GM18520 (cell line): Measurements from ENCODE around the gene MLXIPL.
"Not testable (repeated sequence)": the region's sequence is repeated elsewhere in the genome, so short reads cannot be mapped to it uniquely, and the experiment has no call there.

Source experiments
- ATAC-seq: cut with Tn5 transposase; IDR thresholded peaks from one replicate; pipeline ENCODE4 v1.9.1; 2021; ENCODE audit not compliant: unreplicated experiment

Gene MLXIPL

DNA sequence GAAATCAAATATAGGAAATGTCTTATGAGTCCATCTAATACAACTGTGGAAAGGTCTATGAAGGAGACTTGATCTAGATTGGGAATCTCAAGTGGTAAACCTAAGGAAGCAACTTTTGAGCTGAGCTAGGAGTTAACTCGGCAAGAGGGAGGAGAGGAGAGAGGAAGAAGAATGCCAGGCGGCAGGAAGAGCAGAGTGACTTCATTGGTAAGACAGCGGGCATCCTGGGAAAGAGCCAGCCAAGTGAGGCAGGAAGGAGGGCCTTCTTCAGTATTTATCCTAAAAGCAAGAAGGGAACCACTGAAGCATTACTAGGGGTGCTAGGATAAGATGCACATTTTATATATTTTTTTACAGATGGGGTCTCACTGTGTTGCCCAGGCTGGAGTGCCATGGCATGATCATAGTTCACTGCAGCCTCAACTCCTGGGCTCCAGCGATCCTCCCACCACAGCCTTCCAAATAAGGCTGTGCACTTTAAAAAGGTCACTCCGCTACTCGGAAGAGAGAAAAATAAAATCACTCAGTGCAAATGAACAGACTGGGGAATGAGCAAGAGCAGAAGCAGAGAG lies 68.8 kb downstream of the MLXIPL start:
- ATAC-seq = no peak

GRCh38 chr7:73550093-73550492 lies 74.2 kb downstream of the MLXIPL start:
- not testable (repeated sequence) for ATAC-seq

DNA sequence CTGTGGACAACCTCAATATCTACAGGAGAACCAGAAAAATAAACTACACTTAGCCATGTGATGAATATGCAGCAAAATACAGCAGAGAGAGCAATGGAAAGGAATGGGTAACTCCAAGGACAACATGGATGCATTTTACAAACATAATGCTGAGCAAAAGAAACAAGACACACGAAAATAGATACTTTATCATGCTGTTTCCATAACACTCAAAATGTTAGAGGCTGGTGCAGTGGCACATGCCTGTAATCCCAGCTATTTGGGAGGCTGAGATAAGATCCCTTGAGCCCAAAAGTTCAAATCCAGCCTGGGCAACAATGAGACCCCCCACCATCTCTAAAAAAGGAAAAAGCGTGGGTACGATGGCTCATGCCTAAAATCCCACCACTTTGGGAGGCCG lies 75.1 kb downstream of the MLXIPL start:
- ATAC-seq = no peak

GRCh38 chr7:73547841-73548240 lies 76.5 kb downstream of the MLXIPL start:
- no peak for ATAC-seq

DNA sequence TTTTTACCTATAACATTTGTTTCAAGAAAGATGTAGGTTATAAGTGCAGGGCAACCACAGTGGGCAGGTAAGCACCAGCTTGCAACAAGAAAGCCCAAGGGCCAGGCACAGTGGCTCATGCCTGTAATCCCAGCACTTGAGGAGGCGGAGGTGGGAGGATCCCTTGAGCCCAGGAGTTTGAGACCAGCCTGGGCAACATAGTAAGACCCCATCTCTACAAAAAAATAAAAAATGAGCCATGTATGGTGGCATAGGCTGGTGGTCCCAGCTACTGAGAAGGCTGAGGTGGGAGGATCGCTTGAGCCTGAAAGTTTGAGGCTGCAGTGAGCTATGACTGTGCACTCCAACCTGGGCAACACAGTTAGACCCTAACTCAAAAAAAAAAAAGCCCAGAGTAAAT lies 79.6 kb downstream of the MLXIPL start:
- ATAC-seq = no peak
